ENCODE results near the gene TMOD4.
A peak's percentile ranks its signal among the peaks of the same experiment; 100 is the strongest.
"Not testable (repeated sequence)": the region's sequence is repeated elsewhere in the genome, so short reads cannot be mapped to it uniquely, and the experiment has no call there.

TMOD4 gene

DNA sequence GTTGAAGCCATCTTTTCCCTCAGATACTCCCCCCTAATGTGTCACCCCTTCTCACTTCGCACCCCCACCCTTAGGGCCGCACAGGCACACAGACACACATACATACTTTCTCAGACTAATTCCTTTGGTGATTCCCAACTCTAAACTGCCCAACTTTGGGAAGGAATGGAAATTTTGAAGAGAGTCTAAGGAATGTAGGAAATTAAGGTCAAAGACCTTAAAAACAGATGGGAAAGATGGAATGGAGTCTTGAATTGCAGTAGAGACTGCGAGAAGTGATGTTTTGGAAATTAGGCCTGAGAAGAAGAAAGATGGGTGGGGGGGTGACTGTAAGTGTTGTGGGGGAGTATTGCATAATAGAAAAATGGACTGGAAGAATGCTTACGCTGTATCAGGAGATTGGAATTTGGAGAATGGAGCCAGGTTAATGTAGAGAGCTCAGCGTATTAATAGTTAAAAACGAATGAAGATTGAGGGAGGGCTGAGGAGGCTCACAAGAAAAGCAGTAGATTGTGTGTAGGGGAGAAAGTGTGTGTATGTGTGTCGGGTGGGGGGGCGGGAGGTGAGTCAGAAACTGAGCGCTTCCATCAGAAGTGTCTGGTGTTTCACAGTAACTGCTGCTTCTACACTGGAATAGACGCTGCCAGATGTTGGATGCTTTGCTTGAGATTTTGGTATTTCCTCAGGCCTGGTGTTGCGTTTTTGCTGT is 24.2 kb upstream of the TMOD4 start:
- TF ChIP-seq, protein P1, sequence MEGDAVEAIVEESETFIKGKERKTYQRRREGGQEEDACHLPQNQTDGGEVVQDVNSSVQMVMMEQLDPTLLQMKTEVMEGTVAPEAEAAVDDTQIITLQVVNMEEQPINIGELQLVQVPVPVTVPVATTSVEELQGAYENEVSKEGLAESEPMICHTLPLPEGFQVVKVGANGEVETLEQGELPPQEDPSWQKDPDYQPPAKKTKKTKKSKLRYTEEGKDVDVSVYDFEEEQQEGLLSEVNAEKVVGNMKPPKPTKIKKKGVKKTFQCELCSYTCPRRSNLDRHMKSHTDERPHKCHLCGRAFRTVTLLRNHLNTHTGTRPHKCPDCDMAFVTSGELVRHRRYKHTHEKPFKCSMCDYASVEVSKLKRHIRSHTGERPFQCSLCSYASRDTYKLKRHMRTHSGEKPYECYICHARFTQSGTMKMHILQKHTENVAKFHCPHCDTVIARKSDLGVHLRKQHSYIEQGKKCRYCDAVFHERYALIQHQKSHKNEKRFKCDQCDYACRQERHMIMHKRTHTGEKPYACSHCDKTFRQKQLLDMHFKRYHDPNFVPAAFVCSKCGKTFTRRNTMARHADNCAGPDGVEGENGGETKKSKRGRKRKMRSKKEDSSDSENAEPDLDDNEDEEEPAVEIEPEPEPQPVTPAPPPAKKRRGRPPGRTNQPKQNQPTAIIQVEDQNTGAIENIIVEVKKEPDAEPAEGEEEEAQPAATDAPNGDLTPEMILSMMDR (IDR thresholded peaks at IDR 0.05; ENCODE audit: low read depth, low read length) = no peak
- H3K4me3 ChIP-seq (ENCODE audit: low read depth, low read length) = peak overlapping the region; percentile 86

DNA sequence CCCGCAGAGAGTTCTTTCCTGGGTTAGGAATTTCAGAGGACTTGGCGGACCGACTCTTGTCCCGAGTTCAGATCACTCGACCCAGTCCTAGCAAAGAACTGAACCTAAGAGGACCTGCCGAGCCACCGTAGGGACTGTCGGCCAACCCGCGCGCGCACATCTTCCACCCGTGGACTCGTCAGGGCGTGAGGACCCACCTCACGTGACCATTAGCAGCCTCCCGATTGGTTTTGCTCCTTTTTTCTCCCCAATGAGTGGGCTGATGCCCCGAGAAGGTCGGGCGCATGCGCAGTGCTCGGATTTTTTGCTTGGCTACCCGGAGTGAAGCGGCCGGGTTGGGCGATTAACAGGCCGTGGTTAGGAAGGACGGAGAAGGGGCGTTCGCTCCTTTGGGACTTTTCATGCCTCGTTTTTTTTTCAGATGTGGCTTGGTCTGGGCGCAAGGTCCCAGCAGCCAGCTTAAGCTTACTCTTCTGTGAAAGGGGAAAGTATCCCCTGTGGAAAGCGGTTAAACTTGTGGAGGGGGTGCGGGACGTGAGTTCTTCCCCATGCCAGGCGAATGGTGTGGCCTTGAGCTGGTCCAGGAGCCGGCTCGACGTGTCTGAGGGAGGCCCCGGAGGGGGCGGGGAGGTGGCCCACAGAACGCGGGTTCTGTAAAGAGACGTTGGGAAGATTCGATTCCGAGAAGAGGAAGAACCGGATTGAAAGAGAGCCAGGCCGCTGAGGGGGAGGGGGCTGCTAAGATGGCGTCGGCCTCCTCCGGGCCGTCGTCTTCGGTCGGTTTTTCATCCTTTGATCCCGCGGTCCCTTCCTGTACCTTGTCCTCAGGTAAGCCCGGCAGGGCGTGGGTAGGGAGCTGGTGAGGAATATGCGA is 22.7 kb upstream of the TMOD4 start, which contains the start of gene PIP5K1A:
TSS of gene PIP5K1A (plus strand) at position 299 of the 874 bp plus-strand sequence. CDS start at position 744, 445 bp downstream.
- H3K4me3 ChIP-seq (ENCODE audit: low read depth, low read length) = peak within 1 kb of the TSS; percentile 86
- TF ChIP-seq, protein P1 (IDR thresholded peaks at IDR 0.05; ENCODE audit: low read depth, low read length) = no peak

DNA sequence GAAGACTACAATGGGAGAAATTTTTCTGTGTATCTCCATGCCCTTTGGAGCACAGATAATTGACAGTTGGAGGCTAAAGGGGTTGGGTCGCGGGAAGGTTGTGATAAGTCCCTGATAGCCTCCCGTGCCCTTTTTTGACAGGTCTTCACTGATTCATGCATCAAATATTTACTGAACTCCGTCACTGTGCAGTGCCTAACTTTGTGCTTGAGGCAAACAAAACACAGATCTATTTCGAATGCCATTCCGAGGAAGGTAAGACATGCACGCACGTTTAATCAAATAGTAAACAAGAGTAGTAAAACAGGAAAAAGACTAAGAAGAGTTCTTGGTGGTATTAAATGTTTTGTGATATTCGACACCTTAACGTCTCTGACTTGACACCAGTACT is 22.1 kb upstream of the TMOD4 start:
- TF ChIP-seq, protein P1 (IDR thresholded peaks at IDR 0.05; ENCODE audit: low read depth, low read length) = no peak

DNA sequence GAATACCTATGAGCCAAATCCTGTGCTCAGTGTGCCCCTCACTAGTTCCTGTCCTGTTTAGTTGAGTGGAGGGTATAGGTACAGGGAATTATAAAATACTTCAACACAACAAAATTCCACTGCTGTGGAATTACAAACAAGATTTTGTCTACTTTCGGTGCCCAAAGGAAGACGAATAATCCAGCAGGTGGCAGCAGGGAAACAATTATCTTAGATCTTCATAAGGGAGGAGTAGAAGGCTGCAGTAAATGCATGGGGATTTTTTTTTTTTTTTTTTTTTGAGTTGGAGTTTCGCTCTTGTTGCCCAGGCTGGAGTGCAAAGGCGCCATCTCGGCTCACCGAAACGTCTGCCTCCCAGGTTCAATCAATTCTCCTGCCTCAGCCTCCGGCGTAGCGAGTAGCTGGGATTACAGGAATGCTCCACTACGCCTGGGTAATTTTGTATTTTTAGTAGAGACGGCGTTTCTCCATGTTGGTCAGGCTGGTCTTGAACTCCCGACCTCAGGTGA is 20.6 kb upstream of the TMOD4 start:
- no peak overlapping the region for H3K4me3 ChIP-seq (ENCODE audit: low read depth, low read length)
- TF ChIP-seq, protein P1 (IDR thresholded peaks at IDR 0.05; ENCODE audit: low read depth, low read length) = peak; percentile 13; the same call in 1 of the 2 replicates

More for the DNA sequence above, 22.1 kb upstream of the TMOD4 start:
- peak overlapping the region; percentile 86 for H3K4me3 ChIP-seq (ENCODE audit: low read depth, low read length)

DNA sequence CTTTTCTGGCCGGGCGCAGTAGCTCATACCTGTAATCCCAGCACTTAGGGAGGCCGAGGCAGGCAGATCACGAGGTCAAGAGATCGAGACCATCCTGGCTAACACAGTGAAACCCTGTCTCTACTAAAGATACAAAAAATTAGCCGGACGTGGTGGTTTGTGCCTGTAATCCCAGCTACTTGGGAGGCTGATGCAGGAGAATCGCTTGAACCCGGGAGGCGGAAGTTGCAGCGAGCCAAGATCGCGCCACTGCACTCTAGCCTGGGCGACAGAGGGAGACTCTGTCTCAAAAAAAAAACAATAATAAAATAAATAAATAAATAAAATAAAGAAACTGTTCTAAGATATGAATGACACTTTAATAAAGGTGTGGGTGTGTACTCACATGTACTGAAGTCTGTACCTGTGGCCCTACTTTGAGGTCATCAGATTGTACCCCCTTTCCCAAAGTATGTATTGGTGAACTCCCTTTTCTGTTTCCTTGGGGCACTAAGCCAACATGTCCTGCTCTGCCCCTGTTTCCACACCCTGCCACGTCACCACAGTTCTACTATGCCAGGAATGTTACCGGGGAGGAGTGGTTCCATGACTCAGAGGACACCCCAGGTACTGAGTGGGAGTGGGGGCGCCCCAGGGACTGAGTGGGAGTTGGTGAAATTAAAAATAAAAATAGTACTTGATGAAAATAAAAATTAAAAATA is 19.3 kb upstream of the TMOD4 start:
- H3K4me3 ChIP-seq (ENCODE audit: low read depth, low read length) = not testable (repeated sequence)

DNA sequence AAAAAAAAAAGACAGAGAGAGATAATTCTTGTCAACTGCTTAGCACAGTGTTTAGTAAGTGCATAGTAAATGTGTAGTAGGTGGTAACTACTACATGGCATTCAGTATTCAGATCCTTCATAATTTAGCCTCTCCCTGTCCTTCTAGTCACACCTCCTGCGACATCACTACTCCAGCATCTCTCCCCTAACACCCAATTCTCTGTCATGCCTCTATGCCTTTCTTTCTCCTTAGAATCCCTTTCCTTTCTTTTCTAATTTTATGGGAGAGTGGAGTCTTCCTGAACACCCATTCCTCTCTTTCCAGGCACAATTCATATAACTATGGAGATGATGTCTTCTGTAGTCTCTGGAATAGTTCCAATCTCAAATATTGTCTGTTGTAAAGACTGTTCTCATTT is 18.1 kb upstream of the TMOD4 start:
- TF ChIP-seq, protein P1 (IDR thresholded peaks at IDR 0.05; ENCODE audit: low read depth, low read length) = no peak
- no peak overlapping the region for H3K4me3 ChIP-seq (ENCODE audit: low read depth, low read length)

DNA sequence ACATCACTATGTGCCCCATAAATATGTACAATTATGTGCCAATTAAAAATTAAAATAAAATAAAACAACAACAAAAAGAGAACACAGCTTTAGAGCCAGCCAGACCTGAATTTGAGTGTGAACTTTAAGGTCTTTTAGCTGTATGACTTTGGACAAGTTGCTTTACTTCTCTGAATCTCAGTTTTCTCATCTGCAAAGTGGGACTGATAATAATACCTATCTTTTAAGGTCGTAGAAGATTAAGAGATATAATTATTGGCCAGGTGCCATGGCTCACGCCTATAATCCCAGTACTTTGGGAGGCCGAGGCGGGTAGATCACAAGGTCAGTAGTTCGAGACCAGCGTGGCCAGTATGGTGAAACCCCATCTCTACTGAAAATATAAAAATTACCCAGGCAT is 17.5 kb upstream of the TMOD4 start:
- no peak overlapping the region for H3K4me3 ChIP-seq (ENCODE audit: low read depth, low read length)
- TF ChIP-seq, protein P1 (IDR thresholded peaks at IDR 0.05; ENCODE audit: low read depth, low read length) = no peak

All from WI38 (cell line).